Endothelial cell of umbilical vein (primary cell): ENCODE measurements around the gene SIGMAR1.

Source experiments
- CTCF ChIP-seq, 2 donors: IDR thresholded peaks; 1 replicate in 1 of 2; 2 replicates in 1 of 2; pipeline ENCODE4 v1.5.1; 2011; ENCODE audit warnings: low read length in 2 of 2, mild to moderate bottlenecking in 2 of 2, moderate library complexity in 2 of 2, control low read depth in 1 of 2, inconsistent platforms in 1 of 2, low read depth in 1 of 2; ENCODE audit not compliant: insufficient read depth in 1 of 2; ENCODE audit errors: extremely low read depth in 1 of 2
- EZH2 ChIP-seq: IDR thresholded peaks from 2 replicates; pipeline ENCODE4 v1.6.1; 2012; ENCODE audit warnings: borderline replicate concordance, low read depth, mild to moderate bottlenecking, moderate library complexity, low read length, inconsistent platforms; ENCODE audit not compliant: severe bottlenecking
- FOS ChIP-seq: IDR thresholded peaks from 2 replicates; pipeline ENCODE4 v1.6.1; 2011; ENCODE audit warnings: mild to moderate bottlenecking, low read length, moderate library complexity, borderline replicate concordance; ENCODE audit not compliant: insufficient read depth
- JUN ChIP-seq: IDR thresholded peaks from 2 replicates; pipeline ENCODE4 v1.6.1; 2011; ENCODE audit warnings: borderline replicate concordance, low read depth; ENCODE audit not compliant: insufficient read length, insufficient read depth
- MAX ChIP-seq: IDR thresholded peaks from 2 replicates; pipeline ENCODE4 v1.6.1; 2011; ENCODE audit not compliant: insufficient read depth, insufficient read length
- POLR2A ChIP-seq: IDR thresholded peaks from 2 replicates; pipeline ENCODE4 v1.6.1; 2012; ENCODE audit warnings: low read depth, mild to moderate bottlenecking, control low read depth, low read length
- POLR2AphosphoS5 ChIP-seq: IDR thresholded peaks from 2 replicates; pipeline ENCODE4 v1.6.1; 2012; ENCODE audit warnings: low read depth, mild to moderate bottlenecking, control low read depth, low read length, moderate library complexity; ENCODE audit not compliant: insufficient read depth

DNA sequence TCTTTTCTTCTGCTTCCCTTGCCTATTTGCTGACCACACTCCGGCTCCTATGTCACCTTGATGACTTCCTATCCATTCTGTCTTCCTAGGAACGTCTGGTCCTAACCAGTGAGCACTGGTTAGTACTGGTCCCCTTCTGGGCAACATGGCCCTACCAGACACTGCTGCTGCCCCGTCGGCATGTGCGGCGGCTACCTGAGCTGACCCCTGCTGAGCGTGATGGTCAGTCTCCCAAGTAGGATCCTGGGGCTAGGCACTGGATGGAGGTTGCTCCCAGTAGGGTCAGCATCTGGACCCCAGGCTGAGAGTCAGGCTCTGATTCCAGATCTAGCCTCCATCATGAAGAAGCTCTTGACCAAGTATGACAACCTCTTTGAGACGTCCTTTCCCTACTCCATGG is 11.1 kb upstream of the SIGMAR1 start:
- TF ChIP-seq POLR2AphosphoS5, result no peak
- no peak for TF ChIP-seq CTCF (IDR thresholded peaks at IDR 0.05; ENCODE audit: extremely low read depth in 1 of 2, insufficient read depth in 1 of 2, low read depth in 1 of 2, low read length in 2 of 2)
- TF ChIP-seq JUN, result no peak
- TF ChIP-seq EZH2, result no peak
- no peak for TF ChIP-seq POLR2A
- no peak for TF ChIP-seq FOS
- no peak for TF ChIP-seq MAX
